Activated naive CD4-positive, alpha-beta T cell treated with anti-CD3 and anti-CD28 coated beads, Interleukin-2, amount 10 ng/mL, durations not matched to agents 7 days and 5 days (primary cell): ENCODE measurements around the gene TRMT44.
"Not testable (repeated sequence)": the region's sequence is repeated elsewhere in the genome, so short reads cannot be mapped to it uniquely, and the experiment has no call there.

ENCODE experiments used
- CTCF ChIA-PET: fragments of 350-600 bp; sonication (Branson Sonifier 250); formaldehyde crosslinking; loops from one replicate; lab custom pipeline; 2021; ENCODE audit warnings: antibody characterized with exemption; lab: Charles Lee
- DNase-seq: peaks from one replicate; pipeline ENCODE4 v3.0.0-alpha.2; 2020
- H3K27ac Mint-ChIP-seq: one replicate; pipeline ENCODE4 v1.8.0; 2021; ENCODE audit warnings: mild to moderate bottlenecking, moderate library complexity, mixed read lengths
- H3K27me3 Mint-ChIP-seq: one replicate; pipeline ENCODE4 v1.8.0; 2021; ENCODE audit warnings: mild to moderate bottlenecking, mixed read lengths
- H3K36me3 Mint-ChIP-seq: one replicate; pipeline ENCODE4 v1.8.0; 2021; ENCODE audit warnings: mixed read lengths
- H3K4me1 Mint-ChIP-seq: one replicate; pipeline ENCODE4 v1.8.0; 2021; ENCODE audit warnings: mixed read lengths
- H3K4me3 Mint-ChIP-seq: one replicate; pipeline ENCODE4 v1.8.0; 2021; ENCODE audit warnings: mild to moderate bottlenecking, moderate library complexity, mixed read lengths
- H3K9me3 Mint-ChIP-seq: one replicate; pipeline ENCODE4 v1.8.0; 2021; ENCODE audit warnings: mixed read lengths

TRMT44 gene

DNA sequence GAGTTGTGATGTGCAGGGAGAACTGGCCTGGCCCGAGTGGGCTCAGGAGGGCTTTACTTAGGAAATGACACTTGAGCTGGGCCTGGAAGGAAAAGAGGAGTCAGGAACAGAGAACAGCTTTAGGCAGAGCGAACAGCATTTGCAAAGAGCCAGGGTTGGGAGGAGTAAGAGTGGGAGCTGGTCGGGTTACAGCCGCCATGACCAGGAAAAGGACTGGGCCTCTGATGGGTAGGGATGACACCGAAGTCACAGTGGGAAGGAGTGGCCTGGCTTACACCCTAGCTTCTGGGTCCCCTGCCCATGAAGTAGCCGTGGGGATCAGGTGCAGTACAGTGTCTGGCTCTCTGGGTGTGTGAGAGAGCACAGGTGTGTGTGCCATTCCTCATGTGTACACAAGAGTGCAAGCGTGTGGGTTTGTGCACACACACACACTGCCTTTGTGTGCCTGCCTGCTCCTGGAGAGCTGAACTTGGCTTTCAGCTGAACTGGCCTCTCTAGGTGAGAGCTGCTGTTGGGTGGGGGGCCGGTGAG, 31.6 kb downstream of the TRMT44 start:
- Mint-ChIP-seq H3K9me3 (no peaks in the 10 kb centered on the region), H3K4me1 (no peaks in the 10 kb centered on the region), H3K27me3 (no peaks in the 10 kb centered on the region), H3K27ac (no peak overlapping the region), H3K4me3 (no peak overlapping the region), H3K36me3 (peaks cover 2% of the 10 kb centered on the region)
- CTCF ChIA-PET, result no interaction called here
- DNase-seq, result no peak

DNA sequence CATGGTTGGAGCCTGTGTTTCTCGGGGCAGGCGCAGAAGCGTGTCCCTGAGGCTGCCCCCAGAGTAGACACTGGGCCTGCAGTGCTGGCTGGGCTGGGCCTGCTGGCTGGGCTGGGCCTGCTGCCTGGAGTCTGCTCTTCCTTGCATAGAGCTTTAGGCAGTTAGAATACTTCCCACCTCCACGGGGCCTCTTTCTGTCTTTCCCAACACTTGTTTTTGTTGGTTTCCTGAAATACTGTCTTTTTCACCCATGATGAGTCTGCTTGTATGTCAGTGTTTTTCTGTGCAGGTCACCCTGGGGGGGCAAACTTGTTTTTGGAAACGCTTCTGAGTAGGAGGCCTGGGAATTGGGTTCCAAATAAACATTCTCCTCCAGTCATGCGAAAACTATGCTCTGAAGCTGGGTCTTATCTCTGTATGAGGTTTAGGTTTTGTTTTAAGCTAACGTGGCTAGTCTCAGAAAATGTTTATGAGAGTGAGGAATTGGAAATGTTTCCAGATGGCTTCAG, 32.2 kb downstream of the TRMT44 start:
- Mint-ChIP-seq H3K4me3 (no peak overlapping the region), H3K9me3 (no peaks in the 10 kb centered on the region), H3K27ac (no peak overlapping the region), H3K36me3 (peaks cover 2% of the 10 kb centered on the region), H3K27me3 (no peaks in the 10 kb centered on the region), H3K4me1 (no peaks in the 10 kb centered on the region)
- no peak for DNase-seq
- CTCF ChIA-PET, result no interaction called here

DNA sequence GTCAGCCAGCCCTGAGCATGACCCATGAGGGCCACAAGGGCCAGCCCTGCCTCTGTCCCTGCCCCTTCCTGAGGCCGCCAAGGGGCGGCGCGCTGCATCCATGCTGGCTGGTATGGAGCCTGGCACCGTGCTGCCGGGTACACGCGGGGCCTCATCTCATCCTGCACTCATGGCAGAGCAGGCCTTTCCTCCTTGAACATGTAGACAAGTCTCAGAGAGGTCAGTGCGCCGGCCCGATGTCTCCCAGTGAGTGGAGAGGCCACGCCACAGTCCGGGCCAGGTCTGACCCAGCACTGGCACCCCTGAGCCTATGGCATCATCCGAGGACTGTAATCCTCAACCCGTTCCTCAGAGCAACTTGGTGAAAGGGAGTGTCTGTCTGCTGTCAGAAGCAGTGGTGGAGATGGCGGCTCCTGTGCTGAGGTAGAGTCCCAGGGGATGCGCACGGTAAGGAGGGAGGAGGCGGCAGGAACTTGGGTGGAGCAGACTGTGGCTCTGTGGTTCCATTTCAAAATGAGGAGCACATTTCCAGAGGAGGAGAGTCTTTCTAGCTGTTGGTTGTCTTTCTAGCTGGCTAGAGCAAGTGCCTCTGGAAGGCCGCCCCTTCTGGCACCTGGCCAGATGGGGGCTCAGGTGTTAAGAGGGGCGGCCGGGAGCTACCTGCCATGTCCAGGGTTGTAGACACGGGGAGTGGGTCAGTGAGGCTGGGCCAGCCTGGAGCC, 32.8 kb downstream of the TRMT44 start:
- Mint-ChIP-seq H3K36me3 (peaks cover 2% of the 10 kb centered on the region), H3K9me3 (no peaks in the 10 kb centered on the region), H3K27ac (no peak overlapping the region), H3K4me3 (no peak overlapping the region), H3K27me3 (no peaks in the 10 kb centered on the region), H3K4me1 (no peaks in the 10 kb centered on the region)
- DNase-seq, result no peak
- CTCF ChIA-PET, result interaction anchor here (0.6 kb wide), 1 partner anchor 416 kb away, joined by 3 read pairs; no protein-coding TSS in a partner anchor

DNA sequence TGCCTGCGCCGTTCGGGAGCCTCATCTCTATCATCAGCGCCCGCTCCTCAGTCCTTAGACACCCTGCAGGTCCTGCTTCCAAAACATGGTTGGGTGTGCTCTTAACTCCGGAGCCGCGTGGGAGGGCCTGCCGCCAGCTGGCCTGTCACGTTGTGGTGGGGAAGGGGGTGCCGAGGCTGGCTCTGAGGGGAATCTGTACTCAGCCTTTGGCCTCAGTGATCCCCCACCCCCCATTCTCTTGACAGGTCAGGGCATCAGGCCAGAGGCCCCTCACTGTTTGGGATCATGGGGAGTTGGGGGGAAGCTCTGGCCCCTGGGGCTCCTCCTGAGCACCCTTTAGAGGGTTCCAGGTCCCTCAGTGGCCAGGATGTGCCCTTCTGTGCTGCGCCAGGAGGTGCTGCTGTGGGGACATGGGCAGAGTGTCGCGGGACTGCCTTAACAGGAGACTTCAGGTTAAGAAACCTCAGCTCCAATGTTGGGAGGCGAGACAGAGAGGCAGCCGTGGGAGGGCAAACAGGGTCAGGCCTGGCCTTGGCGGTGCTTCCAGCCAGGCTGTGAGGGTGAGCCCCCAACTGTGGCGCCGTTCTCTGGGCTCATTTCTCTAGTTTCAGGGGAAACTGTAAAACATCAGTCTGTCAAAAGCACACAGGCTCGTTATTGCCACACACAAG, 33.5 kb downstream of the TRMT44 start:
- CTCF ChIA-PET, result interaction anchor here (0.6 kb wide), 1 partner anchor 416 kb away, joined by 3 read pairs; no protein-coding TSS in a partner anchor
- Mint-ChIP-seq H3K4me3 (no peak overlapping the region), H3K27ac (no peak overlapping the region)

DNA sequence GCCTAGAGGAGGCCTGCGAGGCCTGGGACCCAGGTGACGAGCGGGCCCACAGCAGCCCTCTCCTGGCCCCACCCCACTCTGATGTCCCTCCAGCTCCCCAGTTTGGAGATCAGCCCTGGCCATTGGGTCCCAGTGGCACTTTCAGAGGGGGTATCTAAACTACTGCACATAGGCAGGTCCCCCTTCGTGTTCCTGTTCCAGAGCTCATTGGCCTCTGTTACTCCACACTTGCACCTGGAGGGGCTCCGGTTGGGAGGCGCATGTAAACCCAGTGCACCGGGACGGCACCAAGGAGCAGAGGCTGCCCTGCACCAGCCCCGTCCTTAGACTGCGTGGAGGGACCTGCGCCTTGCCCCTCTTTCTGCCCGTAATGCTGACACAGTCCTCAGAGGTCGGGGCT, 34.3 kb downstream of the TRMT44 start:
- Mint-ChIP-seq H3K4me3 (no peak overlapping the region), H3K4me1 (no peaks in the 10 kb centered on the region), H3K27ac (no peak overlapping the region), H3K27me3 (no peaks in the 10 kb centered on the region), H3K36me3 (no peaks in the 10 kb centered on the region), H3K9me3 (no peaks in the 10 kb centered on the region)
- CTCF ChIA-PET, result no interaction called here
- DNase-seq, result no peak

More for the DNA sequence above, 33.5 kb downstream of the TRMT44 start:
- DNase-seq, result no peak
- H3K9me3 Mint-ChIP-seq, result no peaks in the 10 kb centered on the region
- H3K27me3 Mint-ChIP-seq, result no peaks in the 10 kb centered on the region
- H3K4me1 Mint-ChIP-seq, result no peaks in the 10 kb centered on the region
- peaks cover 2% of the 10 kb centered on the region for H3K36me3 Mint-ChIP-seq

DNA sequence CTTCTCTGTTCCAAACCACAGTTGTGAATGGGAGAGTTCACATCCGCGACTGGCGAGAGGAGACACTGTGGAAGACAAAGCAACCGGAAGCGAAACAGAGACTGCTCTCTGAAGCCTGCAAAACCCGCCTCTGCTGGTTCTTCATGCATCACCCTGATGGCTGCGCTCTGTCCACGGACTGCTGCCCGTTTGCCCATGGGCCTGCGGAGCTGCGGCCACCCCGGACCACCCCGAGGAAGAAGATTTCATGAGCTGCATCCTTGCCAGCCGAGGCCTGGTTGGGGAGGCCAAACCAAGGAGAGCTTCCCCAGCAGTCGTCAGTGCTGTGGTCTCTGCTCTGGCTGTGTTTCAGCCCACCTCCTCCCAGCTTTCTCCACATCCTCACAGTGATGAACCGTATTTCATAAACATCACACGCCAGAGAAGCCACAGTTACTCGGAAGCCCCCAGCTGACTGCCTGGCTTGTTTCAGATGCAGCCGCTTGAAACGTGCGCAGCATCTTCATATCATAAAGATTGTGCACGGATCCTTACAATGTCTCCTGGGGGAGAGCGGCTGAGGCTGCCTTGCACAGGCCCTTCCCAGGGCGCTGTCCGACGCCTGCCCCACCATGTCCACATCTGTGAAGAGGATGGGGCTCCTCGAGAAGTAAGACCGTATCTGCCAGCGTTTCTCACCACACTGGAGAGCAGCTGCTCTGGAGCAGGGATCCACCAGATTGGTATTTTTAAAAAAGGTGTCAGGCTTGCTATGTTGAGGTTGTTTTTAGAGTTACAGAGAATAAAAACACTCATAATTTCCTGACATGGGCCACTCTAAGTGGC, 35.4 kb downstream of the TRMT44 start:
- CTCF ChIA-PET, result no interaction called here
- H3K4me1 Mint-ChIP-seq, result no peaks in the 10 kb centered on the region
- no peaks in the 10 kb centered on the region for H3K27me3 Mint-ChIP-seq
- no peaks in the 10 kb centered on the region for H3K36me3 Mint-ChIP-seq
- DNase-seq, result no peak
- H3K27ac Mint-ChIP-seq, result no peak overlapping the region
- H3K9me3 Mint-ChIP-seq, result no peaks in the 10 kb centered on the region
- H3K4me3 Mint-ChIP-seq, result no peak overlapping the region

DNA sequence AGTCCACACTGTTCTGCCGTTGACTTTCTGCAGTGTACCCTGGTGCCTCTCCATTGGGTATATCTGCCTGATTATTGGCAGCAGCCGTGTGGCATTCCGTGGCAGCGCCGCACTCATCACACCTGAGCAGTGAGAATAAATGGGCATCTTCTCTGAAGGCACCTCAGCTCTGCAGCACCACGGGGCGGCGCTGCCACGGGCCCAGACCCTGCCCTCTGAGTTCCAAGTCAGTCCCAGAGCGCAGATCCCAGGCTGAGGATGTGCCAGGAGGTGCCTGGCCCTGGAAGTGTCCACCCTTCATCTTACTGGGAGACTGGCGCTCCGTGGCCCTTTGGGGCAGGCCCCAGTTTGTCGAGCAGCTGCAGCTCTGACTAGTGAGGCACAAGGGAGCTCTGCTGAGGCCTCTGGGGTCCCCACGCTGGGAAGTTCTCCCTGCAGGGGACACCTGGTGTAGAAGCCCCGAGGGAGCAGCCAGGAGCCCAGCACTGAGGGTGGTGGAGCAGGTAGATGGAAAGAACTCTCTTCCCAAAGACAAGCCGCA, 36.6 kb downstream of the TRMT44 start:
- H3K9me3 Mint-ChIP-seq, result no peaks in the 10 kb centered on the region
- H3K4me3 Mint-ChIP-seq, result no peak overlapping the region
- H3K27me3 Mint-ChIP-seq, result no peaks in the 10 kb centered on the region
- H3K4me1 Mint-ChIP-seq, result no peaks in the 10 kb centered on the region
- DNase-seq, result no peak
- H3K27ac Mint-ChIP-seq, result no peak overlapping the region
- no peaks in the 10 kb centered on the region for H3K36me3 Mint-ChIP-seq
- CTCF ChIA-PET, result no interaction called here

DNA sequence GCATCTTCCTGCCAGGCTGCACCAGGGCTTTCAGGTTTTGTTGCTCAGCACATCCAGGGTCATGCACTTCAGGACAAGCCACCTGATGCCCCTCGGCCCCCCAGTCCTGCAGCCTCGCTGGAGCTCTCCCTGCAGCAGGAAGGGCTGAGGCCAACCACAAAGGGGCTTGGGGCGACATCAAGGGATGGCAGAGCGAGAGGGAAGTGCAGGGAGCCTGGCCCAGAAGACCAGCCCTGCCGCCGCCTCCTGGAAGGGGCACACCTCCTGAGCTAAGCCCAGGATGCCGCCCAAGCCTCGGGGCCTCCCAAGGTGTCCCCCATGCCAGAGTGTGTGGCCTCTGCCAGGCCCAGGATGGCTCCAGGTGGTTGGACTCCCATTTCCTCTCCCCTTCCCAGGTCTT, 37.1 kb downstream of the TRMT44 start:
- no peak overlapping the region for H3K27ac Mint-ChIP-seq
- H3K4me1 Mint-ChIP-seq, result no peaks in the 10 kb centered on the region
- DNase-seq, result no peak
- no peak overlapping the region for H3K4me3 Mint-ChIP-seq
- H3K9me3 Mint-ChIP-seq, result no peaks in the 10 kb centered on the region
- no peaks in the 10 kb centered on the region for H3K27me3 Mint-ChIP-seq
- CTCF ChIA-PET, result no interaction called here
- H3K36me3 Mint-ChIP-seq, result no peaks in the 10 kb centered on the region

DNA sequence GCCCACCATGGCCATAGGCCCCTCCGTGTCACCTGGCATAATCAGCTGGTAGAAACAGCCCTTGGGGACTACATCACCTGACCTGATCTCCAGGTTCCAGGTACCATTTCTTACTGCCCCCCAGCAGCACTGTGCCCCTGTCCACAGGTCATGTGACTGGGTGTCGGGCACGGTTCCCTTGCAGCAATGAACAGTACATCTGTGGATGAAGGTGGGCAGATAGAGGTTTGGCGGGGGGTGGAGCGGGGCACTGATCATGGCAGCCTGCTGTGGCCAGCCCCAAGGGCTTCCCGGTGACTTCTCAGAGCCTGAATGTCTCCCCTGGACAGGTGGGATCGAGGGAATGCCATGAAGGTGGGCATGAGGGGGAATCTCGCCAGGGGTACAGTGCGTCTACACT, 37.8 kb downstream of the TRMT44 start:
- Mint-ChIP-seq H3K27me3 (no peaks in the 10 kb centered on the region), H3K9me3 (no peaks in the 10 kb centered on the region), H3K36me3 (no peaks in the 10 kb centered on the region), H3K4me3 (no peak overlapping the region), H3K27ac (no peak overlapping the region), H3K4me1 (no peaks in the 10 kb centered on the region)
- DNase-seq, result no peak
- CTCF ChIA-PET, result interaction anchor here (0.6 kb wide), 1 partner anchor 116 kb away, joined by 3 read pairs; no protein-coding TSS in a partner anchor

DNA sequence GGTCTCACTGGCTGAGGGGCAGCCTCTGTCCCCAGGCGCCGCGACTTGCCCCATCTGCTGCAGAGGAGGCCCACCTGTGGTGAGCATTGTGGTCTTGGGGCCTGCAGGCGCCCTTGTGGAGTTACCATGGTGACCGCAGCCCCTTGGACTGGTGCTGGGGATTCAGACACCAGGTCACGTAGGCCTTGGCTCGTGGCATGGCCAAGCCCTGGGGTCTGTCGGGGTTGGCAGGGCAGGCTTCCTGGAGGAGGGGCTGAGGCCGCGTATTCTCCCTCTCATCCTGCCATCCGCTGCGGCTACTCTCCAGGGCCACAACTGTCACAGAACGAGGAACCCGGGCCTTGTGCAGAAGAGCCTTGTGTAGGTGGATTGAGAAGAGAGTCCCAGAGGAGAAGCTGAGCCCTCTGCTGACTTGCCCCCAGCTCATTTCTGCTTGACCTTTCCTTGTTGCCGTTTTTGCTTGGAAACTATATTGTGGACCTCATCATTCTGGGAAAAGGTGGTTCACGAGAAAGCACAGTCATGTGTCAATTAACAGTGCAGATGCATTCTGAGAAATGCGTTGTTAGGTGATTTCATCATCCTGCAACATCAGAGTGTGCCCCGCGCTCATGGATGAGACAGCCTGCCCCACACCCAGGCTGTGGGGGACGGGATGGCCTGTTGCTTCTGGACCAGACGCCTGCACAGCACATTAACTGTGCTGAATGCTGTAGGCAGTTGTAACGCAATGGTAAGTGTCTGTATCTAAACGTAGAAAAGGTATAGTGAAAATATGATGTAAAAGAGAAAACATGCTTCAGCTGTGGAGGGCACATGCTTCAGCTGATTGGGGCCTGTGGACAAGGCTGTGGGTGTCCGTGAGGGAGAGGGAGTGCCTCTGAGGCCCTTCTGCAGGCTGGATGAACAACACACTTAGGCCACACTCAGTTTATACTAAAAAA, 38.5 kb downstream of the TRMT44 start:
- H3K4me1 Mint-ChIP-seq, result no peaks in the 10 kb centered on the region
- no peak overlapping the region for H3K27ac Mint-ChIP-seq
- no peaks in the 10 kb centered on the region for H3K36me3 Mint-ChIP-seq
- H3K27me3 Mint-ChIP-seq, result no peaks in the 10 kb centered on the region
- H3K9me3 Mint-ChIP-seq, result no peaks in the 10 kb centered on the region
- no peak for DNase-seq
- CTCF ChIA-PET, result interaction anchor here (0.6 kb wide), 1 partner anchor 116 kb away, joined by 3 read pairs; no protein-coding TSS in a partner anchor
- H3K4me3 Mint-ChIP-seq, result no peak overlapping the region

DNA sequence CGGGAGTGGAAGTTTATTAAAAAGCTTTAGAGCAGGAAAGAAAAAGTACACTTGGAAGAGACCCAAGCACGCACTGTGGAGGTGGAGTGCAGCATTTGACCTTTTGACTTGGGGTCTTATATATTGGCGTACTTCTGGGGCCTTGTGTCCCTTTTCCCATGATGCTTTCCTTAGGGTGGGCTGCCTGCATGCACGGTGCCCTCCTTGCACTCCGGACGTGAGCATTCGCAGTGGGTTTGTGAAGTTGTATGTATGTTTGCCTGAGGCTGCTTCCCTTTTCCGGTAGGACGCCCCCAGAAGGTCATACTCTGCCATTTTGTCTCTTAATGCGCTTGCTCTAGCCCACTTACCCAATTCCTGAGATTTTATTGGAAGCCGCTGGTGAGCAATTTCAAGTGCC, 39.6 kb downstream of the TRMT44 start:
- Mint-ChIP-seq H3K27me3 (no peaks in the 10 kb centered on the region), H3K36me3 (no peaks in the 10 kb centered on the region), H3K4me1 (no peaks in the 10 kb centered on the region), H3K4me3 (no peak overlapping the region), H3K27ac (no peak overlapping the region), H3K9me3 (no peaks in the 10 kb centered on the region)
- CTCF ChIA-PET, result no interaction called here
- no peak for DNase-seq

DNA sequence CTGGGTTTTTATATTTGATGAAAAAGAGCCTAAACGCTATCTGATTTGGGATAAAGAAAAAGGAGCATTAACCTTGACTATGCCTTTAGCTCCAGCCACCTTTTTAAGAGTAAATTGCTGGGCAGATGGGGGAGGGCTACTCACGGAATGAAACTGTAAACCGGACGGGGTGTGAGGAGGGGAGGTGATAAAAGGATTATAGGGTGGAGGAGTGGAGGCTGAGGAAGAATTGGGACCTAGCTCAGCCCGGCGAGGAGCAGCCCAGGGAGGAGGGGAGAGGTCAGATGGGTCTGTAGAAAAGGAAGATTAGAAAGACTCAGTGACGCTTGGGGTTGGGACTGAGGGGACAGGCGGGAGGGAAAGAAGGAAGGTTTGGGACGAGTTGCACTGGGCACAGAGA, 46.1 kb downstream of the TRMT44 start:
- H3K36me3 Mint-ChIP-seq, DNase-seq, H3K4me3 Mint-ChIP-seq, H3K4me1 Mint-ChIP-seq, H3K9me3 Mint-ChIP-seq, H3K27me3 Mint-ChIP-seq, H3K27ac Mint-ChIP-seq, CTCF ChIA-PET: not testable (repeated sequence)

DNA sequence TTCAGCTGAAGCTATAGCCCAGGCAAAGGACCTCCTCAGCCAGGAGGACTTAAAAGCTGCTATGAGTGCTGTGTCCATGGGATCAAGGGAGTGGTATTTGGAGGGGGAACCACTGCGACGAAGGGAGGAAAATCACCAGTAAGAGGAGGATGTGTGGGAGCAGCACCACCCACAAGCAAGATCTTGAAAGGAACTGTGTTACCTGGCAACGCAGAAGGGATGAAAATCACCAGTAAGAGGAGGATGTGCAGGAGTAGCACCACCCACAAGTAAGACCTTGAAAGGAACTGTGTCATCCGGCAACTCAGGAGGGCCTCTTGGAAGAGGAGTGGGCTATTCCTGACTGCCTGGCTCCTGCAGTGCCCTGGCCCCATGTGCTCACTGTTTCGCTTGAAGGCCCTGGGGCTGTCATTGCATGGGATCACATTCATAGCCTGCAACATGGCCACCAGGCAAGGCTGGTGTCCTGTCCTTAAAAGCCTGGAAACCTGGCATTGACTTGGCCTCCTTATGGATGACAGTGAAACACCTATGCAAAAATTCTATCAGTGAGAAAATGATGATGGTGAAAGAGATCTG, 48.3 kb downstream of the TRMT44 start:
- H3K9me3 Mint-ChIP-seq, result no peaks in the 10 kb centered on the region
- CTCF ChIA-PET, result no interaction called here
- no peak overlapping the region for H3K27ac Mint-ChIP-seq
- no peaks in the 10 kb centered on the region for H3K36me3 Mint-ChIP-seq
- no peak for DNase-seq
- no peaks in the 10 kb centered on the region for H3K27me3 Mint-ChIP-seq
- no peak overlapping the region for H3K4me3 Mint-ChIP-seq
- no peaks in the 10 kb centered on the region for H3K4me1 Mint-ChIP-seq
